ENCODE data around the gene RBL1. TPM values are rescaled to one million over a fixed set of nuclear protein-coding genes. Genes with fewer than 3 reads are reported as not detected.

RBL1 gene
- total RNA-seq, 6 donors from 2014 or later = 5.0 to 32.5 (median 10.4) TPM

- no peak for ATAC-seq (ENCODE audit: low FRiP score in 2 of 2)
Observed at GRCh38 chr20:36992802-36993334, 102.9 kb downstream of the RBL1 start.

DNA sequence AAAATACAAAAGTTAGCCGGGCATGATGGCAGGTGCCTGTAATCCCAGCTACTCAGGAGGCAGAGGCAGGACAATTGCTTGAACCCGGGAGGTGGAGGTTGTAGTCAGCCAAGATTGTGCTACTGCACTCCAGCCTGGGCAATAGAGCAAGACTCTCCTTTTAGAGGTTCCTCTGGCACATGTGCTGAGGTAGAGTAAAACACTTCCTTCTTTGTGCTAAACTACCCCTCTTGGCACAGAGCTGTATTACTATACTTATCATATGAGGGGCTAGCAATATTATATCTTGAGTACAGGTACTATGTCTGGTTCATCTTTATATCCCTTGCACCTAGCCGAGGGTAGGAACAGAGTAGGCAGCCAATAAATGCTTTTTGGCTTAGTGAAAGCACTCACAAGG is 104.1 kb downstream of the RBL1 start:
- 89 to 90% methylated on average over 1 to 3 of the region's 3 CpGs for WGBS, 2 donors
- no peak for ATAC-seq (ENCODE audit: low FRiP score in 2 of 2)
- H3K36me3 ChIP-seq = peaks cover 0 to 4% (median 0%) of the 10 kb centered on the region in 4 donors
- H3K27ac ChIP-seq = no peak overlapping the region
- no peaks in the 10 kb centered on the region for H3K9me3 ChIP-seq
- no peaks in the 10 kb centered on the region for H3K4me1 ChIP-seq
- TF ChIP-seq POLR2AphosphoS5 (IDR thresholded peaks at IDR 0.05) (no peak), CTCF (IDR thresholded peaks at IDR 0.05) (no peak), EP300 (IDR thresholded peaks at IDR 0.05) (no peak), POLR2A (IDR thresholded peaks at IDR 0.05) (no peak)
- no peaks in the 10 kb centered on the region for H3K27me3 ChIP-seq
- H3K4me3 ChIP-seq = no peak overlapping the region
- DNase-seq = no peak

More at GRCh38 chr20:36992802-36993334, 102.9 kb downstream of the RBL1 start:
- WGBS, 2 donors = 97 to 98% methylated on average over 4 of the region's 4 CpGs
- Histone ChIP-seq H3K4me1 (no peaks in the 10 kb centered on the region), H3K36me3 (peaks cover 0 to 4% (median 0%) of the 10 kb centered on the region in 4 donors), H3K4me3 (no peak overlapping the region), H3K27me3 (no peaks in the 10 kb centered on the region), H3K9me3 (no peaks in the 10 kb centered on the region), H3K27ac (no peak overlapping the region)
- no peak for DNase-seq
- no peak for TF ChIP-seq CTCF (IDR thresholded peaks at IDR 0.05)
- TF ChIP-seq POLR2AphosphoS5 (IDR thresholded peaks at IDR 0.05) = no peak
- TF ChIP-seq EP300 (IDR thresholded peaks at IDR 0.05) = no peak
- TF ChIP-seq POLR2A (IDR thresholded peaks at IDR 0.05) = no peak

DNA sequence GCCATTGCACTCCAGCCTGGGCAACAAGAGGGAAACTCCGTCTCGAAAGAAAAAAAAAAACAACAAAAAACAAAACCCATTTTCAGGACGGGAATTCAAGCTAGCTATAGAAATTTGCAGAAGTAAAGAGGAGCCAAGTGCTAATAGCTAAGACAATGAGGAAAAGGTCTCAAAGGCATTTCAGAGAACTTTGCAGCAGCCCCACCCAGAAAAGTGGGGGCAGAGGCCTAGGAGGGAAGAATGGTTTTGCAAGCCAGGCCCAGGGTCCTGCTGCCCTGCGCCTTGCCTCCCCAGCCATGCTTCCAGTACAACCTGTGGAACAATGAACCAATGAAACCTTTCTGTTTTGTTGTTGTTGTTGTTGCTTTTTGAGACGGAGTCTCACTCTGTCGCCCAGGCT is 106.0 kb downstream of the RBL1 start:
- Histone ChIP-seq H3K9me3 (no peaks in the 10 kb centered on the region), H3K4me1 (no peaks in the 10 kb centered on the region), H3K4me3 (no peak overlapping the region), H3K27ac (peak overlapping the region in 3 of 4 donors; percentile 12 to 48 (median 26)), H3K27me3 (no peaks in the 10 kb centered on the region), H3K36me3 (no peaks in the 10 kb centered on the region)
- peak in 1 of 2 donors; percentile 76 for ATAC-seq (ENCODE audit: low FRiP score in 2 of 2)
- DNase-seq = peak in 1 of 2 donors; percentile 28
- TF ChIP-seq POLR2A (IDR thresholded peaks at IDR 0.05) (peak in 1 of 4 donors; percentile 27), EP300 (IDR thresholded peaks at IDR 0.05) (no peak)
- 73 to 84% methylated on average over 6 of the region's 6 CpGs for WGBS, 2 donors

DNA sequence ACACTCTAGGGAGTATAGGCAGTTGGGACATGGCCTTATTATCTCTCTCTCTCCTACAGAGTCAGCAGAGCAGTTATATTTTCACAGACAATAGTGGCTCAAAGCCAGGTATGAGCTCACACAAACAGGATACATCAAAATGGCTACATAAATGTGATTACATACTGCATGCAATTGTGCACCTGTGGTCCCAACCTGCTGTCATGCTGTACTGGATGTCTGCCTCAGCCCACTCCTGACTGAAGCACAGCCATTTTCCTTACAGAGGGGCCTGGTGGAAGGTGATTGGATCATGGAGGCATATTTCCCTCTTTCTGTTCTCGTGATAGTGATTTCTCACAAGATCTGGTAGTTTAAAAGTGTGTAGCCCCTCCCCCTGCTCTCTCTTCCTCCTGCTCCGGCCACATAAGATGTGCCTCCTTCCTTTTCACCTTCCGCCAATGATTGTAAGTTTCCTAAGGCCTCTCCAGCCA is 107.3 kb downstream of the RBL1 start:
- ATAC-seq (ENCODE audit: low FRiP score in 2 of 2) = peak in 1 of 2 donors; percentile 57
- Histone ChIP-seq H3K4me1 (no peaks in the 10 kb centered on the region), H3K27ac (peak overlapping the region in 2 of 4 donors; percentile 12 to 31)

DNA sequence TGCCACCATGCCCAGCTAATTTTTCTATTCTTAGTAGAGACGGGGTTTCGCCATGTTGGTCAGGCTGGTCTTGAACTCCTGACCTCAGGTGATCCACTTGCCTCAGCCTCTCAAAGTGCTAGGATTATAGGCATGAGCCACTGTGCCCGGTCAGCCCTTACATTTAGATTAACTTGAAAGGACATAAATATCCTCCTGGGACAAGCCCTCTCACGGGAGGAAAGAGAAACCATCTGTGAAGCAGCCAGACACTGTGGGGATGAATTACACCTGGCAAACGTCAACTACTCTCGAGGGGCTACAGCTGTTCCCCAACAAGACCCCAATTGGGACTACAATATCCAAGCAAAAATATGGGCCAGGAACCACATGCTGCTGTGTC is 111.5 kb downstream of the RBL1 start:
- no peak for DNase-seq
- H3K27ac ChIP-seq = no peak overlapping the region
- no peaks in the 10 kb centered on the region for H3K4me1 ChIP-seq
- no peak for ATAC-seq (ENCODE audit: low FRiP score in 2 of 2)
- no peak for TF ChIP-seq EP300 (IDR thresholded peaks at IDR 0.05)
- no peak for TF ChIP-seq POLR2A (IDR thresholded peaks at IDR 0.05)
- TF ChIP-seq CTCF (IDR thresholded peaks at IDR 0.05) = no peak
- TF ChIP-seq POLR2AphosphoS5 (IDR thresholded peaks at IDR 0.05) = no peak
- no peaks in the 10 kb centered on the region for H3K9me3 ChIP-seq
- H3K4me3 ChIP-seq = no peak overlapping the region
- WGBS, 2 donors = 90 to 94% methylated on average over 6 of the region's 6 CpGs
- no peaks in the 10 kb centered on the region for H3K27me3 ChIP-seq
- H3K36me3 ChIP-seq = no peaks in the 10 kb centered on the region

More for the DNA sequence above, 107.3 kb downstream of the RBL1 start:
- no peaks in the 10 kb centered on the region for H3K36me3 ChIP-seq
- DNase-seq = no peak
- H3K27me3 ChIP-seq = no peaks in the 10 kb centered on the region
- H3K4me3 ChIP-seq = no peak overlapping the region
- WGBS, 2 donors = 45 to 47% methylated on average over 3 of the region's 3 CpGs
- no peak for TF ChIP-seq EP300 (IDR thresholded peaks at IDR 0.05)
- TF ChIP-seq POLR2AphosphoS5 (IDR thresholded peaks at IDR 0.05) = no peak
- TF ChIP-seq CTCF (IDR thresholded peaks at IDR 0.05) = no peak
- H3K9me3 ChIP-seq = no peaks in the 10 kb centered on the region
